GM18870 (cell line): ENCODE data around the gene CYP2W1.
A peak's percentile ranks its signal among the peaks of the same experiment; 100 is the strongest.

Experiments
- ATAC-seq: cut with Tn5 transposase; IDR thresholded peaks from one replicate; pipeline ENCODE4 v1.9.1; 2021; ENCODE audit warnings: moderate library complexity; ENCODE audit not compliant: unreplicated experiment

The CYP2W1 gene

GRCh38 chr7:966291-967069, 16.5 kb upstream of the CYP2W1 start:
- no peak for ATAC-seq

- no peak for ATAC-seq
These were observed 15.5 kb upstream of the CYP2W1 start for GRCh38 chr7:967361-968082.

- no peak for ATAC-seq
These were observed 14.5 kb upstream of the CYP2W1 start for GRCh38 chr7:968205-969105.

- ATAC-seq: no peak
These were observed 13.6 kb upstream of the CYP2W1 start for GRCh38 chr7:969403-969802.

- no peak for ATAC-seq
These were observed 12.2 kb upstream of the CYP2W1 start for GRCh38 chr7:970744-971143.

GRCh38 chr7:972110-972509, 10.9 kb upstream of the CYP2W1 start:
- ATAC-seq: no peak

- no peak for ATAC-seq
These were observed 10.2 kb upstream of the CYP2W1 start for GRCh38 chr7:972676-973309.

- no peak for ATAC-seq
These were observed 9.7 kb upstream of the CYP2W1 start for GRCh38 chr7:973312-973711.

- ATAC-seq: no peak
These were observed 8.8 kb upstream of the CYP2W1 start for GRCh38 chr7:974172-974571.

- ATAC-seq: peak; percentile 41
These were observed 7.9 kb upstream of the CYP2W1 start, which contains the start of gene COX19 for GRCh38 chr7:974820-975681. Gene COX19, minus strand, starts transcription at chr7:975549. Its CDS starts 40 bp downstream, at chr7:975509.

GRCh38 chr7:975702-976473, 7.1 kb upstream of the CYP2W1 start:
- ATAC-seq: no peak

- no peak for ATAC-seq
These were observed 6.1 kb upstream of the CYP2W1 start for GRCh38 chr7:976901-977325.

- peak; percentile 38 for ATAC-seq
These were observed 5.5 kb upstream of the CYP2W1 start for GRCh38 chr7:977326-978048.

GRCh38 chr7:978049-978346, 5.0 kb upstream of the CYP2W1 start:
- no peak for ATAC-seq

- no peak for ATAC-seq
These were observed 4.4 kb upstream of the CYP2W1 start for GRCh38 chr7:978416-979091.

GRCh38 chr7:979151-979550, 3.8 kb upstream of the CYP2W1 start:
- ATAC-seq: no peak

GRCh38 chr7:979886-980571, 3.0 kb upstream of the CYP2W1 start:
- ATAC-seq: no peak
